Measurements from ENCODE around the gene NEAT1.

Gene NEAT1

GRCh38 chr11:65478388-65479183 is 56.0 kb downstream of the NEAT1 start:
- DNase-seq (ENCODE audit: extremely low read depth in 1 of 2, low read depth in 1 of 2): no peak

- DNase-seq (ENCODE audit: extremely low read depth in 1 of 2, low read depth in 1 of 2): no peak
Observed at GRCh38 chr11:65479184-65480145, 56.9 kb downstream of the NEAT1 start.

DNA sequence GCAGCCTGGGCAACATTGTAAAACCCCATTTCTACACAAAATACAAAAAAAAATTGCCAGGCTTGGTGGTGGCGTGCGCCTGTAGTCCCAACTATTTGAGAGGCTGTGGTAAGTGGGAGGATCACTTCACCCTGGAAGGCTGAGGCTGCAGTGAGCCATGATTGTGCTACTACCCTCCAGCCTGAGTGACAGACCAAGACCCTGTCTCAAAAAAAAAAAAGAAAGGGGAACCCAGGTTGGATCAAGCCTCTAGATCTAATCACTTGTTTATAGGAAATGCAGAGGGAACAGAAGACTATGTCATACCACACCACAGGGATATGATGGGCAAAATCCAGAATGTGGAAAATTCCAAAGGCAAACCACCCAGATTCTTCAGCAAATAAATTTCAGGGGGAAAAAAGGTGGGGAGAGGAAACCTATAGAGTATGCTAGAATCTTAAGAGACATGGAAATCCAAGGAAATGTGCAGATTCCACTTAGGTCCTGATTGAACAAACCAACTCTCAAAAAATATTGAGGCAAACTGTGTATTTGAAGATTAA is 59.8 kb downstream of the NEAT1 start:
- no peak for DNase-seq (ENCODE audit: extremely low read depth in 1 of 2, low read depth in 1 of 2)

DNA sequence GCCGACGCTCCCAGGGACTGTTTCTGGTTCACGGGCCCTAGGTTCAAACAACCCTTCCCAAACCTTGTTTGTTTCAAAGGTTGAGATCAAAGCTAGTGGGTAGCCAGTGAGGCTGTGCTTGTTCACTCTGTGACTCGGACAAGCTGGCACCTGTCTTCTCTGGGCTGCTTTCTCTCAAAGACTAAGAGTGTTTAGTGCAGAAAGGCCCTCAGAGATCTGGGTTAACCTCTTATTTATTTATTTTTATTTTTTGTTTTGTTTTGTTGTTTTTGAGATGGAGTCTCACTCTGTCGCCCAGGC is 63.3 kb downstream of the NEAT1 start:
- DNase-seq (ENCODE audit: extremely low read depth in 1 of 2, low read depth in 1 of 2): no peak

DNA sequence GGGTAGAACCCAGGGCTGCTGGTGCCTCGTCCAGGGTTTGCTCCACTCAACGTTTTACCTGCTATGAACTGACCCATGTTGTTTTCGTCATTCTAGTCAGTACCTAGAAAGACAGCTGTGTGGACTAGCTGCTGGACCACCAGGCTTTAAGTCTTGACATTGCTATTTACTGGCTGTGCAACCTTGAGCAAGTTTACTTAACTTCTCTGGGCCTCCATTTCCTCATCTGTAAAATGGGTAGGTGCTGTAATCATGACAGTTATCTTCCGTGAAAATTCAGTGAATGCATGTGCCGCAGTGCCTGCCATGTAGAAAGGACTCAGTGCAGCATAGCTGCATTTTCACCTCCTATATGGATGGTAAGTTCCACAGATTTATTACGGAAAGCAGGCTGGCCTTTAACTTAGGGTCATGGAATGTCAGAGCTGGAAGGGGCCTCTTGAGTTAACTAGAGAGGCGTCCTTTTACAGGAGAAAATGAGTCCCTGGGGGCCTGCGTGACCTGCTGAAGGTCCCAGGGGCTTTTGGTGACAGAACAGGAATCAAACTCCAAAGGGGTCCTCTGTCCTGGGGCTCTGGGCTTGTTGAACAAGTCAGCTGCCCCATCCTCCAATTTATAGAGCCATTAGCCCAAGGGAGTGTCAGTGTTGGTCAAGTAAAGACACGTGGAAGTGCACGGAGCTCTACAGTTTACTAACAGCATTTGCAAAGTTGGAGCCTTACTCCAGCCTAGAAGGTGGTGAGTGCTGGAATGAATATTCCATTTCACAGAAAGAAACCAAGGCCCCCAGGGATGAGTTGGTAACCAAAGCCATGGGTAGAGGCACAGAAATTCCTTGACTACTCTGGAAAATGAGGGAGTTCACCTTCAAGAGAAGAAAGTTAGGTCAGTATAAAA is 64.2 kb downstream of the NEAT1 start:
- no peak for DNase-seq (ENCODE audit: extremely low read depth in 1 of 2, low read depth in 1 of 2)

GRCh38 chr11:65487467-65488272 is 65.1 kb downstream of the NEAT1 start:
- no peak for DNase-seq (ENCODE audit: extremely low read depth in 1 of 2, low read depth in 1 of 2)

- no peak for DNase-seq (ENCODE audit: extremely low read depth in 1 of 2, low read depth in 1 of 2)
Observed at GRCh38 chr11:65488273-65489034, 65.9 kb downstream of the NEAT1 start.

- DNase-seq (ENCODE audit: extremely low read depth in 1 of 2, low read depth in 1 of 2): no peak
Observed at GRCh38 chr11:65489035-65489705, 66.6 kb downstream of the NEAT1 start.

GRCh38 chr11:65489706-65490320 is 67.2 kb downstream of the NEAT1 start:
- no peak for DNase-seq (ENCODE audit: extremely low read depth in 1 of 2, low read depth in 1 of 2)

DNA sequence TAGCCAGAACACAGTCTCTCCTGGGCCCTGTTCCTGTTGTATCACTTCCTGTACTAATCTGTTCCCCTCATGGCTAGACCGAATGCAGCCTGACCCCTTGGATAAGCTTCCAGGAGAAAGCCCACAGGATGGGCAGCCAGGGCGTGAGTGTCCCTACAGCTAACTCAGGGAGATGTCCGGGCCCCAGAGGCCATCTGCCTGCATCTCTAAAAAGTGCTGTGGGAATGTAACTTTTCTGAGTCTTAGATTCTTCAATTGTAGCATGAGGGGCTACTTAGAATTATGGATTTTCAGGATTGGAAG is 68.5 kb downstream of the NEAT1 start:
- no peak for DNase-seq (ENCODE audit: extremely low read depth in 1 of 2, low read depth in 1 of 2)

DNA sequence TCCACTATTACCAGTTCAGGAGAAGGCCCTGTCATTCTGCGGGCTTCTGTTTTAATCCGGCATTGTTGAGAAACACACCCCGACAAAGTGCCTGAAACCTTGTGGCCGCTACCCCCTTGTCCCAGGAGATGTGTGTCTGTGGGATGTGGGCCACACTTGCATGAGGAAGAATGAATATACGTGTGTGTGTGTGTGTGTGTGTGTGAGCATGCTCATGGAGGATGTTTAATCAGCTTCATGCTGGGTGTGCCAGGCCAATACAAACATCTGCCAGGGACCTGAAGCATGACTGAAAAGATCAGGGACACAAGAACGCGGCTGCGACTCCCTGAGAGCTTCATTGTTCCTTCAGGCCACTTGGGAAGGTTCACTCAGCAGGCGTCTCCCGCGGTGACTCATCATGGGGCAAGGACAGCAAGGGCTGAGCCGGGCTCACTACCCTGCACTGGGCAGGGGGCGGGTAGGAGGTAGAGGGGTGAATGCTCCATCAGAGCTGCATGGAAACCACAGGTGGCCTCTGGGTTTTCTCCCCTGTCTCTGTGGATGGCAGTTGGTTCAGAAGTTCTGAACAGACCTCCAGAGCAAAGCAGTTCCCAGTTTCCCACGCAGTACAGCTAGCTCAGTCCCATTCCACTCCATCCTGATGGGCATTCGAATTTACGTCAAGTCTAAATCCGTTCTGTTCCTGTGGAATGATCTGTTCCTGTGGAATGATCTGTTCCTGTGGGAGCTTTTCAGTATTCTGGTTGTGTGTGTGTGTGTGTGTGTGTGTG is 69.2 kb downstream of the NEAT1 start:
- DNase-seq (ENCODE audit: extremely low read depth in 1 of 2, low read depth in 1 of 2): no peak

GRCh38 chr11:65492387-65492636 is 69.7 kb downstream of the NEAT1 start:
- no peak for DNase-seq (ENCODE audit: extremely low read depth in 1 of 2, low read depth in 1 of 2)

- no peak for DNase-seq (ENCODE audit: extremely low read depth in 1 of 2, low read depth in 1 of 2)
Observed at GRCh38 chr11:65492637-65493366, 70.2 kb downstream of the NEAT1 start.

DNA sequence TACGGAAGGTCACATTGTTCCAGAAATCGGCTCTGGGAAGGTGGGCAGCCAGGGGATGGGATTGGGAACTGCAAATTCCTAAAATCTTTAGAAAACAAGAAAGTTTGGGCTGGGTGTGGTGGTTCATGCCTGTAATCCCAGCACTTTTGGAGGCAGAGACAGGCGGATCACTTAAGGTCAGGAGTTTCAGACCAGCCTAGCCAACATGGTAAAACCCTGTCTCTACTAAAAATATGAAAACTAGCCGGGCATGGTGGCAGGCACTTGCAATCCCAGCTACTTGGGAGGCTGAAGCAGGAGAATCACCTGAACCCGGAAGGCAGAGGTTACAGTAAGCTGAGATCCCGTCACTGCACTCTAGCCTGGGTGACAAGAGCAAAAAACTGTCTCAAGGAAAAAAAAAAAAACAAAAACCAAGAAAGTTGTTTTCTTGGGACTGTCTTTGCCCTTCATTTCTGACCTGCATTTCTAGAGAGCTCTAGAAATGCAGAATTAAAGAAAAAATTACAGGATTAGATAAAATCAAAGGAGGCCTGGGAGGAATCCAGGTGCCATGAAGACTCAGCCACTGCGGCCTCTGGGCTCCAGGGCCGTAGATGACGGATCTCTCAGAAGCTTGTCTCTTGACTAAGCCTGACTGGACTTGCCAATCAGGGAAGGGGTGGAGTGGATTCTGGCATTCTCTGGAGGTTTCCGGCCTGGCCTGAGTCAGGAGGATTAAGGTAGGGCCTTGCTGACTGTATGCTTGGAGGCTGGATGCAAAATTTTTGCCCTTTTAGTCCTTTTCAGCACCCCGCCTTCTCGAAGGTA is 71.0 kb downstream of the NEAT1 start:
- DNase-seq (ENCODE audit: extremely low read depth in 1 of 2, low read depth in 1 of 2): no peak

Measured in activated CD8-positive, alpha-beta memory T cell treated with anti-CD3 and anti-CD28 coated beads for 1 hour (primary cell).